Measurements from ENCODE around the gene CDH26.
"Not testable (repeated sequence)": the region's sequence is repeated elsewhere in the genome, so short reads cannot be mapped to it uniquely, and the experiment has no call there.

Gene CDH26

DNA sequence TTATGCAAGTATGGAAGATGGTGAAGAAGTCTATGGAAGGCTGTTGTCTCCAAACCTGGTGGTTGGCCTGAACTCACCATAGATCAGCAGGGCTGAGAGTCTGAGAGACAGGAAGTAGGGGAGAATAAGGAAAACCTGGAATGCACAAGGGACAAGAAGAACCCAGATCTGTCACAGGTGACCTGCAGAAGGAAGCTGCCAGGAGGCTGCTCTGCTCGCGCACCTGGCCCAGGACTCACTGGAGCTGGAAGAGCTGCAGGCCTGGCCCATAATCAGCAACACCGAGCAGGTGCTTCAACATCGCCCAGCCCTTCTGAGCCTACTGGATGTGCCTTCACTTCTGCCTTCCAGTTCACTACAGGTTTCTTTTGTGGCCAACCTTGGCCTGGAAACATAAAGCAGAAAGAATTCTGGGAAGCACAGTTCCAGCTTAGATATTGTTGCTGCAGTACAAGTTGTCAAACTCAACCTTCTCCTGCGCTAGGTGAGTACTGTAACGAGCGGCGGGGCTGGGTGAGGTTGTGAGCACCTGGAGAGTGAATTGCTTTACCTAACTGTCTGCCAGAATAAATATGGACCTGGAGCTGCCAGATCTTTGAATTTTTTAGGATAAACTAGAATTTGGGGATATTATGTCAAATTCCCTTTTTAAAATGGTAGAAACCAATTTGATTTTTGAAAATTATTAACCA is 82.4 kb downstream of the CDH26 start:
- no peak for DNase-seq (ENCODE audit: extremely low read depth in 1 of 2, low read depth in 1 of 2)

- DNase-seq (ENCODE audit: extremely low read depth in 1 of 2, low read depth in 1 of 2) = not testable (repeated sequence)
Measured at GRCh38 chr20:60041436-60042165, 83.4 kb downstream of the CDH26 start.

DNA sequence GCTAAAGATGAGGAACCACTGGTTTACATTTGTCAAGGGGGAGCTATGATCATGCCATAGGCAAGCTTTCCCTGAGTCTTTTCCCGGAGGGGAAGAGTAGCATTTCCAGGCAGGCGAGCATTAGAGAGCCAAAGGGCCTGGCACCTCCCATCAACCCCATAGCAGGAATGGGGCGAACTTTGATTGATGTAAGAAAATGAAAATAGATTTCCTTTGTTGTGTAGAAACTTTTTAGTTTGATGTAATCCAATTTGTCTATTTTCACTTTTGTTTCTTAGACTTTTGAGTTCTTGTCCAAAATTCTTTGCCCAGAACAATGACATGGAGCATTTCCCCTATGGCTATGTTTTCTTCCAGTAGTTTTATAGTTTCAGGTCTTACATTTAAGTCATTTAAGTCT is 85.2 kb downstream of the CDH26 start:
- no peak for DNase-seq (ENCODE audit: extremely low read depth in 1 of 2, low read depth in 1 of 2)

DNA sequence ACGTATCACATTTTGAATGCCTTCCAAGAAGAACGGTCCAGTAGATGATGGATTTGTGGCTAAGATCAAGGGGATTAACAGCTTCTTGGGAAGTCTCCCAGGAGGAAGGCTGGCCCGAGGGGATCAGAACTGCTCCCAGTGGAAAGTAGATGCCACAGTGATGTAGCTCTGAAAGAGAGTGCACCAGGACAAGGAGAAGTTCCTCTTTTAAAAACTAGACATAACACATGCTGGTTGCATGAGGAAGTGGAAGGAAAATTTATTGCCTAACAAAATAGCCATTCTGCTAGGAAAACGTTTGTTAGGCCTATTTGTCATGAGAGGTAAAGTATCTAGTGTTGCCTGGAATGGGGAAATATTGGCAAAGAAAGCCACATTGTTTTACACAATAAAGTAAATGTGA is 87.8 kb downstream of the CDH26 start:
- DNase-seq (ENCODE audit: extremely low read depth in 1 of 2, low read depth in 1 of 2) = no peak

GRCh38 chr20:60046436-60046835 is 88.2 kb downstream of the CDH26 start:
- DNase-seq (ENCODE audit: extremely low read depth in 1 of 2, low read depth in 1 of 2) = no peak

- no peak for DNase-seq (ENCODE audit: extremely low read depth in 1 of 2, low read depth in 1 of 2)
Measured at GRCh38 chr20:60046860-60047259, 88.6 kb downstream of the CDH26 start.

- no peak for DNase-seq (ENCODE audit: extremely low read depth in 1 of 2, low read depth in 1 of 2)
Measured at GRCh38 chr20:60048634-60049521, 90.7 kb downstream of the CDH26 start.

DNA sequence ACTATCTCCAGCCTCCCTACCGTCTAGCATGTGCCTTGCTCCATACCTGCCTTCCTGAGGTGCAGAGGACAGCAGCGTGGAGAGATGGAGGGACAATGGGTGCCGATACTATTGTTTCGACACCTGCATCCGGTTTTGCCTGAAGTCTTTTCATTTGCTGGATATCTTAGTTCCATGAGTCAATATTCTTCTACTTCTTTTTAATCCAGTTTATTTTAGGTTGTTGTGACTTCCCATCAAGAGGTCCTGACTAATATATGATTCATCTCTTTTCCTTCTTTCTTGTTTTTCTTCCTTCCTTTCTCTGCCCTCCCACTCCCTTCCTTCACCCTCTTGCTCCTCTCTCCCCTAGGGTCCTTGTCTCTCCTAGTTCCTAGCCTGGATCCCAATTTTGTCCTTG is 91.4 kb downstream of the CDH26 start:
- DNase-seq (ENCODE audit: extremely low read depth in 1 of 2, low read depth in 1 of 2) = no peak

DNA sequence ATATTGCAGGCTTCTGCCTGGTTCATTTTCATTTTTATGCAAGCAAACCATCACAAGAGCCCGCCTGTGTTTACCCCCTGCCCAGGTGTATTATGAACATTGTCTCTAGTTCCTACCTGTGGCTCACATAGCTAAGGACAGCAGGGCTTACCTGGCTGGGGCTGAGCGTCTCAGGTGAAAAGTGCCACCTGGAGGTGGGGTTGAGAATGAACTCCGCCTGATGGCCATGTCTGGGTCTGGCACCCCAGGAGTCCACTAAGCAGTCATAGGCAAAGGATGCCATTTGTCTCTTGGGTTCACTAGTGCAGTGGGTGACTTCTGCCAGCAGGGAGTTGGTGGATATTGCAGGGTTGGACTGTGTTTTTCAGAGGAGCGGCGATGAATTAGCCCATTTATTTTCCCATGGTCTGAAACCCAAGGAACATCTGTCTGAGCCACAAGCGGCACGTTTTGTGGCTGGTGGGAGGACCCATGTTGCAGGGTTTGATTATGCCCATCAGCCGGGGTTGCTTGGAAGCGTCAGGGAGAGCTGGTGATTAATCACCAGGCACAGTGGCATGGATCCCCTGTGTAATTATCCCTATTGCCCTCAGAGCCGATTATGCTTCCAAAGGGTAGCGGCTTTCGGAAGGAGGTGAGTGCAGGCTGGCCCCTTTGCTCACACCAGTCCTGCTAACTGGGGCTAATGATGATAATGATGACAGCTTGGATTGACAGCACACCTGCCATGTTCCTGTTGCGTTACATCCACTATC is 92.1 kb downstream of the CDH26 start:
- no peak for DNase-seq (ENCODE audit: extremely low read depth in 1 of 2, low read depth in 1 of 2)

DNA sequence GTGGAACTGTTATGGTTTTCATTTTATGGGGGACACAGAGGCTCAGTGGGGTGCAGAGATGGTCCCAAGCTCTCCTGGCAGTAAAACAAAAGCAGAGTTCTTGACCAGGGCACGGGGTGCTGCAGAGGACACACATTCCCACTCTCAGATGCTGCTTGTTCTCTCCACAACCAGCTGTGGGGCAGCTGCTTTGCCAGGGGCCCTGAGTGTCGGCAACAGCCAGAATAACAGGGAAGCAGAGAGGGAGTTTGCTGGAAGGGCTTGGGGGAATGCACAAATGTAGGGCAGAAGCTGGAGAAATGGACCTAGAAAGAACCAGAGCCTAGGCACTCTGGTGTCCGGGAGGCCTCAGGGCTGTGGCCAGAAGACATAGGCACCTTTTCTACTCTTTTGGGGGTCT is 93.7 kb downstream of the CDH26 start:
- no peak for DNase-seq (ENCODE audit: extremely low read depth in 1 of 2, low read depth in 1 of 2)

- no peak for DNase-seq (ENCODE audit: extremely low read depth in 1 of 2, low read depth in 1 of 2)
Measured at GRCh38 chr20:60052322-60052721, 94.1 kb downstream of the CDH26 start.

DNA sequence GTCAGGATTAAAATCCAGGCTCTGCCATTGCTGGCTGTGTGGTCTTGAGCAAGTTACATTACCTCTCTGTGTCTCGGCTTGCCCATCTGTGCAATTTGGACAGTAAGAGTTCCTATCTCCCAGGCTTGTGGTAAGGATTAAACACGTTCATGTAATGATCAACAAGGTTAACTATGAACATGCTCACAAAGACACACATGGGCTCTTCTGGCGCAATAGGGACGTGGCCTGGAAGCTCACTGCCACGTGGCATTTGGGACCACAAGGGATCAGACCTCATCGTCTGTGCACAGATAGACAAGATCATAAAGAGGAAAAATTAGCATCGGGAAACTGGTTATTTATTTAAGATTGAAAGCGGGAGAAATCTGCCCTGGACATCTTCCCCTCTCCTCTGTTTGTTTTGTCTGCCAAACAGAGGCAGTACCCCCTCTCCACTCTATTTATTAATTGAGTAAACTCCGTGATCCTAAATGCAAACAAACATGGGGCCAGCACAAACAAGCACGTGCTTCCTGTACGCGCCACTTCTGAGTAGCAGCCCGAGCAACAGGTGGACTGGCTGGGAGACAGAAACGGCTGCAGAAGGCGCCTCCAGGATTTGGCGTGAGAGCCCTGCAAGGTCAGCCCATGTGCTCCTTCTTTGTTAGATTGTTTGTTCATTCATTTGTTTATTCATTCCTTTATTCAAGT is 95.0 kb downstream of the CDH26 start:
- DNase-seq (ENCODE audit: extremely low read depth in 1 of 2, low read depth in 1 of 2) = no peak

DNA sequence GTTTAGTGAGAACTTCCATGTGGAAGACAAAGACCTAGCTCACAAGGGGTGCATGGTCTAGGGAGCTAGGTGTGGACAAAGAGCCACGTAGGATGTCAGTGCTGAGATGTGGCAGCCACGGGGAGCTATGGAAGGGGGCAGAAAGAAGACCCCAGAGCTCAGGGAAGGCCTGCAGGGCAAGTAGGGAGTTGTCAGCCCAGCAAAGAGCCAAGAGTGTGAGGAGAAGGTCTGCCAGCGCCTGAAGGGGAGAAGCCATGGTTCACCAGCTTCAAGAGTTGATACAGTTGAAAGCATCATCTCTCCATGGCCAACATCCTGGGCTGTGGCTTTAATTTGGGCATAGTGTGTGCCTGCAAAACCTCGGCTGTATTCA is 95.6 kb downstream of the CDH26 start:
- DNase-seq (ENCODE audit: extremely low read depth in 1 of 2, low read depth in 1 of 2) = no peak

- no peak for DNase-seq (ENCODE audit: extremely low read depth in 1 of 2, low read depth in 1 of 2)
Measured at GRCh38 chr20:60054716-60055634, 96.8 kb downstream of the CDH26 start.

- DNase-seq (ENCODE audit: extremely low read depth in 1 of 2, low read depth in 1 of 2) = peak in 1 of 2 donors; percentile 23
Measured at GRCh38 chr20:60055740-60056139, 97.5 kb downstream of the CDH26 start.

DNA sequence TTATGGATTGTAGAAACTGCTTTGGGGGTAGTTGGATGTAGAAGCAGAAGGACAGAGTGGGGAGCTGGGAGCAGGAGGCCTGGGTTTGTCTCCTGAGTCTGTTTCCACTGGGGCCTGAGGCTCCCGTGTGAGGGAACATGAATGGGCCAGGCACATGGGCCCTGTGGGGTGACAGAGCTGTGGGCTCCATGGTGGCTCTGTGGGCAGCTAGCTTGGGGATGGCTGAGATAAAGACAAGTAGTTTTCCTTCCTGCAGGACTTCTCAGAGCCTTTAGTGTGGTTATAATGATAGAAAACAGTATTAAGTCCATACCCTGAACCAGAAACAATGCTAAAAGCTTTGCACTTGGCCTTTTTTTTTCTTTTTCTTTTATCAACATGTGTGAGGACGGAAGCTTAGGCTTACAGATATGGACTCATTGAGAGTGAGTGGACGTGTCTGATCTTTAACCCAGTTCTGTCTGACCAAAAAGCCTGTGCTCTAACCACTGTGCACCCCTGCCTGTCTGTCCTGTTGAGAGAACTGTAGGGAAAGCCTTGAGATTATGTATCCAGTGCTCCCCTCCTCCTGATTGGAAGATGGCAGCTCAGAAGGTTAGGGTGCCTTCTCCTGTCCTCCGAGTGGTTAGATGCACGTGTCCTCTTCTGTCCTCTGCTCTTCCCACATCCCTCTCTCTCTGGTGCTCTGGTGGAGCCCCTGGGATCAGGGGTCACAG is 98.3 kb downstream of the CDH26 start:
- no peak for DNase-seq (ENCODE audit: extremely low read depth in 1 of 2, low read depth in 1 of 2)

DNA sequence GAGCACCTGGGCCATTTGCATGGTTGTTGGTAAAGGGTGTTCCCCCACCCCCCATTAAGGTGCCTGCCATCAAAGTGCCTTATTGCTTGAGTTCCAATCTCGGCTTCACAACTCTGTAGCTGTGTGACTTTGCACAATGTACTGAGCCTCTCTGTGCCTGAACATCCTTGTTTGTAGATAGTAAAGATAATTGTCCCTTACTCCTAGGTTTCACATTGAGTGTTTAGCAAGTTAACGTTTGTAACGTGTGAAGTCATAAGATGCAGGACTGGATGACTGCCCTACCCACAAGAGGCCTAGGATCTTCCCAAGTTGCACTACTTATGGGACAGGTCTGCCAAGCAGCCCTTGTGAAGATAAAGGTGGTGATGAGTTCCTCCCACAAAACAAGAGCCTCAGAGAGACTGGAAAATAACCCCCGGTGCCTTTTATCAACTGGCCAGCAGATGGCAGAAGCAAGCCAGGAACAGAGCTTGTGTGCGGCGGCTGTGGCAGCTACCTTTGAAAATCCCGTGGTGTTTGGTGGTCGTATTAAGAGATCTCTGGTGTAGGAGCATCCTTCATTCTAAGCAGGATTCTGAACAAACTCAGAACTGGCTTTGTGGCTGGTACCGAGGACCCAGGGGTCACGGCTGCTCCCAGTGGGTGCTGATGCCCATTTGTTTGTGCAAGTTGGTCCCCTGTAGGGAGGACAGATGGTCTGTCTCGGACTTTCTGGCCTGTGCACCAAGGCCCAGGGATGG is 99.1 kb downstream of the CDH26 start:
- peak in 1 of 2 donors; percentile 47 for DNase-seq (ENCODE audit: extremely low read depth in 1 of 2, low read depth in 1 of 2)
